Activated T-cell treated with anti-CD3 and anti-CD28 coated beads, Interleukin-2, amount 50 U/mL, for 48 hours (primary cell): ENCODE results near the gene DSPP.

Source experiments
- DNase-seq, 2 experiments: peaks; one replicate each; pipeline ENCODE4 v3.0.0-alpha.2; 2020

The DSPP gene

GRCh38 chr4:87632469-87632868 lies 24.1 kb downstream of the DSPP start:
- no peak for DNase-seq

GRCh38 chr4:87633243-87633642 lies 24.9 kb downstream of the DSPP start:
- DNase-seq, result no peak

- no peak for DNase-seq
These were observed 36.0 kb downstream of the DSPP start for GRCh38 chr4:87644286-87644685.

GRCh38 chr4:87649980-87650379 lies 41.7 kb downstream of the DSPP start, which contains the start of gene DMP1:
DMP1 (plus strand) TSS chr4:87650280; CDS start chr4:87656493, 6,213 bp downstream.
- no peak for DNase-seq

- DNase-seq, result no peak
These were observed 42.6 kb downstream of the DSPP start for GRCh38 chr4:87650938-87651337.

- no peak for DNase-seq
These were observed 43.6 kb downstream of the DSPP start for GRCh38 chr4:87651941-87652340.

- DNase-seq, result no peak
These were observed 46.2 kb downstream of the DSPP start for GRCh38 chr4:87654487-87655044.

- no peak for DNase-seq
These were observed 49.2 kb downstream of the DSPP start for GRCh38 chr4:87657525-87657924.

GRCh38 chr4:87659247-87659931 lies 51.1 kb downstream of the DSPP start:
- DNase-seq, result no peak

- no peak for DNase-seq
These were observed 54.5 kb downstream of the DSPP start for GRCh38 chr4:87662871-87663270.
